ENCODE data around the gene ZNHIT2. TPM values are rescaled to one million over a fixed set of nuclear protein-coding genes. Genes with fewer than 3 reads are reported as not detected.

Gene ZNHIT2
- total and polyA plus RNA-seq, 2 experiments from 2014 or later, result 17.7 to 18.1 TPM

- ATAC-seq (no peak), DNase-seq (ENCODE audit: low spot score) (no peak)
- no peaks in the 10 kb centered on the region for H3K27me3 ChIP-seq (ENCODE audit: insufficient read depth)
- H3K79me2 ChIP-seq (replicated peaks; ENCODE audit: insufficient read depth), result peaks cover 7% of the 10 kb centered on the region
- H3K4me3 ChIP-seq, result no peak overlapping the region
- H3K27me3 Mint-ChIP-seq (ENCODE audit: insufficient read depth, low read depth, poor library complexity), result peaks cover 15% of the 10 kb centered on the region
- no peak overlapping the region for H3K27ac ChIP-seq (ENCODE audit: low read depth)
- TF ChIP-seq EZH2 (IDR thresholded peaks at IDR 0.05; ENCODE audit: low read depth, unreplicated experiment), result no peak
- TF ChIP-seq, protein P1, sequence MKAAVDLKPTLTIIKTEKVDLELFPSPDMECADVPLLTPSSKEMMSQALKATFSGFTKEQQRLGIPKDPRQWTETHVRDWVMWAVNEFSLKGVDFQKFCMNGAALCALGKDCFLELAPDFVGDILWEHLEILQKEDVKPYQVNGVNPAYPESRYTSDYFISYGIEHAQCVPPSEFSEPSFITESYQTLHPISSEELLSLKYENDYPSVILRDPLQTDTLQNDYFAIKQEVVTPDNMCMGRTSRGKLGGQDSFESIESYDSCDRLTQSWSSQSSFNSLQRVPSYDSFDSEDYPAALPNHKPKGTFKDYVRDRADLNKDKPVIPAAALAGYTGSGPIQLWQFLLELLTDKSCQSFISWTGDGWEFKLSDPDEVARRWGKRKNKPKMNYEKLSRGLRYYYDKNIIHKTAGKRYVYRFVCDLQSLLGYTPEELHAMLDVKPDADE (IDR thresholded peaks at IDR 0.05), result no peak
- TF ChIP-seq REST (IDR thresholded peaks at IDR 0.05; ENCODE audit: unreplicated experiment), result no peak
- TF ChIP-seq STAT1 (IDR thresholded peaks at IDR 0.05; ENCODE audit: unreplicated experiment), result no peak
- no peak for TF ChIP-seq POLR2AphosphoS5 (IDR thresholded peaks at IDR 0.05; ENCODE audit: low read depth)
- TF ChIP-seq JUNB (IDR thresholded peaks at IDR 0.05; ENCODE audit: unreplicated experiment), result no peak
- no peak for TF ChIP-seq ZNF114 (CRISPR knock-in tag; IDR thresholded peaks at IDR 0.05)
- no peak for TF ChIP-seq EZH2phosphoT487 (IDR thresholded peaks at IDR 0.05; ENCODE audit: unreplicated experiment)
- TF ChIP-seq ZNF462 (CRISPR knock-in tag; IDR thresholded peaks at IDR 0.05), result no peak
- no peak for TF ChIP-seq CREB1 (CRISPR knock-in tag; IDR thresholded peaks at IDR 0.05; ENCODE audit: low read depth)
- no peak for TF ChIP-seq NANOG (IDR thresholded peaks at IDR 0.05; ENCODE audit: borderline replicate concordance)
- no peak for TF ChIP-seq ZNF331 (CRISPR knock-in tag; IDR thresholded peaks at IDR 0.05; ENCODE audit: low read depth)
- no peak for TF ChIP-seq CTCF (conservative IDR thresholded peaks at IDR 0.05; ENCODE audit: low read depth in 2 of 2)
- H3K4me3 Mint-ChIP-seq, result no peak overlapping the region
- H3K27ac Mint-ChIP-seq, result no peak overlapping the region
- H2AFZ ChIP-seq, result no peak overlapping the region
- H3K4me2 ChIP-seq, result no peak overlapping the region
- no peaks in the 10 kb centered on the region for H3K9me2 ChIP-seq (ENCODE audit: insufficient read depth)
- no peaks in the 10 kb centered on the region for H3K9me3 Mint-ChIP-seq
- H3K4me1 Mint-ChIP-seq, result peaks cover 10% of the 10 kb centered on the region; the same call in 2 of the 3 replicates
- H3K36me3 Mint-ChIP-seq (ENCODE audit: low read depth), result peaks cover 22% of the 10 kb centered on the region
- H3F3A ChIP-seq (replicated peaks; ENCODE audit: low read depth), result no peaks in the 10 kb centered on the region
- H4K20me1 ChIP-seq (replicated peaks; ENCODE audit: insufficient read depth), result peaks cover 6% of the 10 kb centered on the region
- H3K4me1 ChIP-seq (ENCODE audit: insufficient read depth), result no peaks in the 10 kb centered on the region
- peaks cover 3% of the 10 kb centered on the region; the same call in 1 of the 2 replicates for H3K36me3 ChIP-seq (ENCODE audit: insufficient read depth)
Observed at GRCh38 chr11:65072631-65072966, 44.9 kb downstream of the ZNHIT2 start.

All from GM23338 (cell line).